Kidney (tissue), 14 donors: ENCODE data around the gene LAMTOR4. TPM values are rescaled to one million over a fixed set of nuclear protein-coding genes. Genes with fewer than 3 reads are reported as not detected.
"Not testable (repeated sequence)": the region's sequence is repeated elsewhere in the genome, so short reads cannot be mapped to it uniquely, and the experiment has no call there.

ENCODE experiments used
- DNase-seq, 5 donors: peaks; one replicate each; pipeline ENCODE4 v3.0.0-alpha.2; 2013 to 2020
- FAIRE-seq: peaks from 2 replicates; lab custom pipeline; 2012; peaks lifted over from hg19 to GRCh38; lab: Jason Lieb, UNC
- H3K27ac ChIP-seq, 2 donors: one replicate each; pipeline ENCODE4 v1.7.0; 2013; ENCODE audit warnings: low read depth in 2 of 2, low read length in 2 of 2, inconsistent platforms in 1 of 2
- H3K27me3 ChIP-seq: one replicate; pipeline ENCODE4 v1.7.1; 2013; ENCODE audit warnings: low read length, inconsistent platforms; ENCODE audit not compliant: control insufficient read depth, insufficient read depth
- H3K36me3 ChIP-seq, 3 donors: one replicate each; pipeline versions ENCODE4 v1.7.0 to v1.7.1; 2013; ENCODE audit warnings: low read length in 3 of 3, control low read depth in 1 of 3, inconsistent platforms in 1 of 3; ENCODE audit not compliant: insufficient read depth in 3 of 3, control insufficient read depth in 2 of 3
- H3K4me1 ChIP-seq, 3 donors: one replicate each; pipeline versions ENCODE4 v1.7.0 to v1.7.1; 2013; ENCODE audit warnings: low read length in 3 of 3, inconsistent platforms in 1 of 3, low read depth in 1 of 3; ENCODE audit not compliant: control insufficient read depth in 2 of 3, insufficient read depth in 2 of 3
- H3K4me3 ChIP-seq, 3 donors: one replicate each; pipeline versions ENCODE4 v1.7.0 to v1.8.1; 2013; ENCODE audit warnings: low read length in 3 of 3, control low read depth in 1 of 3, inconsistent platforms in 1 of 3
- H3K9ac ChIP-seq, 3 donors: one replicate each; pipeline versions ENCODE4 v1.7.0 to v1.7.1; 2013; ENCODE audit warnings: low read length in 3 of 3, control low read depth in 1 of 3, inconsistent platforms in 1 of 3
- H3K9me3 ChIP-seq, 3 donors: one replicate each; pipeline versions ENCODE4 v1.7.0 to v1.7.1; 2013; ENCODE audit warnings: low read length in 3 of 3, control low read depth in 1 of 3, inconsistent platforms in 1 of 3; ENCODE audit not compliant: control insufficient read depth in 2 of 3, insufficient read depth in 1 of 3
- intact Hi-C: fragments of 100-400 bp; cut with DNase I; formaldehyde crosslinking; loops from one replicate; pipeline ENCODE4 v1.11.1; 2022
- polyA plus RNA-seq: library from polyadenylated mRNA; stranded (reverse); fragments of 350-450 nt; fragmentation: Illumina TruSeq; extraction: RNeasy Lipid Tissue Mini Kit (QIAGEN cat#74804); gene quantifications from one replicate; pipeline ENCODE4 v1.2.3, GENCODE V29; 2014; ENCODE audit warnings: low read depth, low replicate concordance; ENCODE audit not compliant: insufficient read depth
- total RNA-seq: library from RNA; stranded (reverse); fragmentation: NEBNext Ultra II Directional; extraction: Animal tissue kit (Norgen Biotek cat#: 25700); gene quantifications from one replicate; pipeline ENCODE4 v1.2.1, GENCODE V29; 2021
- TF ChIP-seq, protein P1 (sequence below): IDR thresholded peaks from 3 replicates; pipeline ENCODE4 v1.5.1; 2012; ENCODE audit warnings: mild to moderate bottlenecking, moderate library complexity, borderline replicate concordance; ENCODE audit not compliant: insufficient read depth; ENCODE audit errors: extremely low read depth
- donor health status: control.
- donor health status: control.
- donor health status: control.
- donor health status: control.
- donor health status: control.
- donor health status: DM: yes; HTN: yes; CAD: no.
- donor health status: Normal renal cell carcinoma (clear cell type).

Gene LAMTOR4
- total and polyA plus RNA-seq, 2 donors from 2014 or later, result 122 to 470 TPM

GRCh38 chr7:100192969-100193368 lies 44.3 kb downstream of the LAMTOR4 start:
- Histone ChIP-seq H3K36me3 (no peaks in the 10 kb centered on the region), H3K9me3 (no peaks in the 10 kb centered on the region), H3K4me1 (no peaks in the 10 kb centered on the region), H3K4me3 (no peak overlapping the region), H3K27me3 (no peaks in the 10 kb centered on the region), H3K9ac (no peak overlapping the region), H3K27ac (no peak overlapping the region)
- intact Hi-C loops, result no loop called here
- FAIRE-seq (no peak), DNase-seq (no peak)
- TF ChIP-seq, protein P1, sequence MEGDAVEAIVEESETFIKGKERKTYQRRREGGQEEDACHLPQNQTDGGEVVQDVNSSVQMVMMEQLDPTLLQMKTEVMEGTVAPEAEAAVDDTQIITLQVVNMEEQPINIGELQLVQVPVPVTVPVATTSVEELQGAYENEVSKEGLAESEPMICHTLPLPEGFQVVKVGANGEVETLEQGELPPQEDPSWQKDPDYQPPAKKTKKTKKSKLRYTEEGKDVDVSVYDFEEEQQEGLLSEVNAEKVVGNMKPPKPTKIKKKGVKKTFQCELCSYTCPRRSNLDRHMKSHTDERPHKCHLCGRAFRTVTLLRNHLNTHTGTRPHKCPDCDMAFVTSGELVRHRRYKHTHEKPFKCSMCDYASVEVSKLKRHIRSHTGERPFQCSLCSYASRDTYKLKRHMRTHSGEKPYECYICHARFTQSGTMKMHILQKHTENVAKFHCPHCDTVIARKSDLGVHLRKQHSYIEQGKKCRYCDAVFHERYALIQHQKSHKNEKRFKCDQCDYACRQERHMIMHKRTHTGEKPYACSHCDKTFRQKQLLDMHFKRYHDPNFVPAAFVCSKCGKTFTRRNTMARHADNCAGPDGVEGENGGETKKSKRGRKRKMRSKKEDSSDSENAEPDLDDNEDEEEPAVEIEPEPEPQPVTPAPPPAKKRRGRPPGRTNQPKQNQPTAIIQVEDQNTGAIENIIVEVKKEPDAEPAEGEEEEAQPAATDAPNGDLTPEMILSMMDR, result no peak

- Histone ChIP-seq H3K9me3 (no peaks in the 10 kb centered on the region), H3K4me3 (no peak overlapping the region), H3K4me1 (no peaks in the 10 kb centered on the region), H3K9ac (no peak overlapping the region), H3K36me3 (no peaks in the 10 kb centered on the region), H3K27me3 (no peaks in the 10 kb centered on the region), H3K27ac (no peak overlapping the region)
- TF ChIP-seq, protein P1, result no peak
- no peak for DNase-seq
- intact Hi-C loops, result no loop called here
- FAIRE-seq, result no peak
Observed at GRCh38 chr7:100195222-100195621, 46.5 kb downstream of the LAMTOR4 start.

GRCh38 chr7:100195901-100196322 lies 47.2 kb downstream of the LAMTOR4 start:
- H3K4me1 ChIP-seq, H3K27me3 ChIP-seq, intact Hi-C loops, H3K36me3 ChIP-seq, H3K9me3 ChIP-seq, H3K27ac ChIP-seq, H3K9ac ChIP-seq, DNase-seq, FAIRE-seq, H3K4me3 ChIP-seq: not testable (repeated sequence)

DNA sequence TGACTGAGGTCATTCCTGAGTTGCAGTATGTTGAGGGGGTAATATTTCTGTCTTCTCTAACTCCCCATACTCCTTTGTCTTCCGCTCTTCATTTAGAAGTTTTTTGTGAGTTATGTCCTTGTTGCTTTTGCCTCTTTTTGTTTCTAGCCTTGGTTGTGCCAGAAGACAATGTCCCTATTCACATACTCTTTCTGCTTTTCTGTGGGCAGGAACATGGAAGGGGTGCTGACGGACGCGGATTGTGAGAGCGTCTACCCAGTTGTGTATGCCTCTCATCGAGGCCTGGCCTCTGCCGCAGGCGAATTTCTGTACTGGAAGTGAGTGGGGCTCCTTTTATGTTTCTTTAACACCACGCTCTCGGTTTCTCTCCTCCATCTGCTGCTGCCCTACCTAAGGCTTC lies 49.5 kb downstream of the LAMTOR4 start:
- intact Hi-C loops, result no loop called here
- no peak overlapping the region for H3K4me3 ChIP-seq
- no peaks in the 10 kb centered on the region for H3K9me3 ChIP-seq
- H3K27ac ChIP-seq, result no peak overlapping the region
- H3K4me1 ChIP-seq, result no peaks in the 10 kb centered on the region
- DNase-seq (no peak), FAIRE-seq (no peak)
- H3K27me3 ChIP-seq, result no peaks in the 10 kb centered on the region
- no peaks in the 10 kb centered on the region for H3K36me3 ChIP-seq
- no peak overlapping the region for H3K9ac ChIP-seq
- TF ChIP-seq, protein P1, result no peak
